RWPE1 (cell line): Measurements from ENCODE around the gene CLTB.
"Not testable (repeated sequence)": the region's sequence is repeated elsewhere in the genome, so short reads cannot be mapped to it uniquely, and the experiment has no call there.

ENCODE experiments used
- CTCF ChIA-PET: fragments of 350-600 bp; sonication (Branson Sonifier 250); formaldehyde crosslinking; extraction: SDS; loops from one replicate; lab custom pipeline; 2021; lab: Yijun Ruan, JAX
- POLR2A ChIA-PET: fragments of 400-600 bp; formaldehyde crosslinking; extraction: SDS; loops from one replicate; lab custom pipeline; 2020; ENCODE audit warnings: antibody characterized with exemption; ENCODE audit not compliant: low non-redundant PET; lab: Yijun Ruan, JAX
- DNase-seq: peaks from one replicate; pipeline ENCODE4 v3.0.0; 2012; ENCODE audit warnings: low spot score
- H3K27ac ChIP-seq: fragments of 450-650 bp; 2 replicates; pipeline ENCODE4 v1.5.1; 2017
- TF ChIP-seq, protein P1 (sequence below): fragments of 450-650 bp; conservative IDR thresholded peaks from 2 replicates; pipeline ENCODE4 v1.5.1; 2017; ENCODE audit warnings: low read depth, mild to moderate bottlenecking

CLTB gene

DNA sequence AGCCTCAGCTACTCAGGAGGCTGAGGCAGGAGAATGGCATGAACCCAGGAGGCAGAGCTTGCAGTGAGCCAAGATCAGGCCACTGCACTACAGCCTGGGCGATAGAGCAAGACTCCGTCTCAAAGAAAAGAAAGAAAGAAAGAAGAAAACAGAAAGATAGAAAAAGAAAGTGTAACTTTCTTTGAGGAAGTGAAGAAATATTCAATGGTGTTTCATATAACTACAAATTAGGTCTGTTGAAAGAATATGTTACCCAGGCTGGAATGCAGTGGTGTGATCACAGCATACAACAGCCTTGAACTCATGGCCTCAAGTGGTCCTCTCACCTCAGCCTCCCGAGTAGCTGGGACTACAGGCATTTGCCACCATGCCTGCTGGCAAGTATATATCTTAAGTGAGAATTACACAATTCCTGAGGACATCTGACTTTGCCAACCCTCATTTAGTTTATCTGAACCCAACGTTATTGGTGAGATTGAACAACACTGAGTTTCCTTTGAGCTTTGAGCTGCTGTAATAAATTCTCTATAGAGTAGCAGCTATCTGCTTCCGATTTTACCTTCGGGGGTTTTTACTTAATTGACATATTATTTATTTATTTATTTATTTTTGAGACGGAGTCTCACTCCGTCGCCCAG, 29.8 kb upstream of the CLTB start:
- ChIA-PET POLR2A (no interaction called here), CTCF (interaction anchor here (2.8 kb wide), 1 partner anchor 29 kb away, joined by 31 read pairs; the partner anchor contains the start of gene CLTB)
- TF ChIP-seq, protein P1, sequence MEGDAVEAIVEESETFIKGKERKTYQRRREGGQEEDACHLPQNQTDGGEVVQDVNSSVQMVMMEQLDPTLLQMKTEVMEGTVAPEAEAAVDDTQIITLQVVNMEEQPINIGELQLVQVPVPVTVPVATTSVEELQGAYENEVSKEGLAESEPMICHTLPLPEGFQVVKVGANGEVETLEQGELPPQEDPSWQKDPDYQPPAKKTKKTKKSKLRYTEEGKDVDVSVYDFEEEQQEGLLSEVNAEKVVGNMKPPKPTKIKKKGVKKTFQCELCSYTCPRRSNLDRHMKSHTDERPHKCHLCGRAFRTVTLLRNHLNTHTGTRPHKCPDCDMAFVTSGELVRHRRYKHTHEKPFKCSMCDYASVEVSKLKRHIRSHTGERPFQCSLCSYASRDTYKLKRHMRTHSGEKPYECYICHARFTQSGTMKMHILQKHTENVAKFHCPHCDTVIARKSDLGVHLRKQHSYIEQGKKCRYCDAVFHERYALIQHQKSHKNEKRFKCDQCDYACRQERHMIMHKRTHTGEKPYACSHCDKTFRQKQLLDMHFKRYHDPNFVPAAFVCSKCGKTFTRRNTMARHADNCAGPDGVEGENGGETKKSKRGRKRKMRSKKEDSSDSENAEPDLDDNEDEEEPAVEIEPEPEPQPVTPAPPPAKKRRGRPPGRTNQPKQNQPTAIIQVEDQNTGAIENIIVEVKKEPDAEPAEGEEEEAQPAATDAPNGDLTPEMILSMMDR: no peak
- DNase-seq: no peak
- H3K27ac ChIP-seq: peak overlapping the region; percentile 97

DNA sequence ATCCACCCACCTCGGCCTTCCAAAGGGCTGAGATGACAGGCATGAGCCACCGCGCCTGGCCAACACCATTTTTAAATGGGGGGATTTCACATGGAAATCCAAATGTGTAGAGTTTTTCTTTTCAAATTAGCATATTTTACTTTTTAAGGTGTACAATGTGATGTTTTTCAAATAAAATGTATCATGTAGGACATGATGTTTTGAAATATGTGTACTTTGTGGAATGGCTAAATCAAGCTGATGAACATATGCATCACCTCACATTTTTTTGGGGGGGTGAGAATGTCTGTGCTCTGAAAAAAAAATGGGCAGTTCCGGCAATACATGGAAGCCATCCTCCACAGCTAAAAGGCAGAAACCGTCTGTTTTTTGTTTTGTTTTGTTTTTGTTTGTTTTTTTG, 28.4 kb upstream of the CLTB start:
- TF ChIP-seq, protein P1: no peak
- ChIA-PET POLR2A (interaction anchor here (0.6 kb wide), 1 partner anchor 24 kb away, joined by 6 read pairs; no protein-coding TSS in a partner anchor), CTCF (no interaction called here)
- H3K27ac ChIP-seq: no peak overlapping the region
- DNase-seq: no peak

DNA sequence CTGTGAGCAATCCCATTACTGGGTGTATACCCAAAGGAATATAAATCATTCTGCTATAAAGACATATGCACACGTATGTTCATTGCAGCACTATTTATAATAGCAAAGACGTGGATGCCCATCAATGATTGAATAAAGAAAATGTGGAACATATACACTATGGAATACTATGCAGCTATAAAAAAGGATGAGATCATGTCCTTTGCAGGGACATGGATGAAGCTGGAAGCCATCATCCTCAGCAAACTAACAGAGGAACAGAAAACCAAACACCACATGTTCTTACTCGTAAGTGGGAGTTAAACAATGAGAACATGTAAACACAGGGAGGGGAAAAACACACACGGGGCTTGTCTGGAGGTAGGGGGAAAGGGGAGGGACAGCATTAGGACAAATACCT, 26.6 kb upstream of the CLTB start:
- POLR2A ChIA-PET, H3K27ac ChIP-seq, DNase-seq: not testable (repeated sequence)
- CTCF ChIA-PET: interaction anchor here (1.1 kb wide), 1 partner anchor 54 kb away, joined by 3 read pairs; the partner anchor contains the start of genes HIGD2A and NOP16

DNA sequence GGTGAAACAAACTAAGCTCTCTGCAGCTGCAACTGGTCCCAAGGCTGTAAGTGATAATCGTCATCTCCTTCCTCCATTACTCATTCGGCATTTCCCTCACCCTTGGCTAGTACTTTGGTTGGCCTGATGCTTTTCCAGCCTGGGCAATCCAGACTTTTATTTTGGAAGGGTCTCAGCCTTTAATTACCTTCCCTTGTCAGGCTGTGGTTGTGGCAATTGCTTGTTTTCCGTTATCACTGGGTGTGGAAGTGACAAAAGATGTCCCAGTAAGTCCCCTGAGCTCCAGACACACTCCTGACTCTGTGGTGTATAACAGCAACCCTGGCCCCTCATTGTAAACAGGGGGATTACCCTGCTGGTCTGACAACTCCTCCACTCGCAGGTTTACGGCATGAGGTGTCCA, 25.6 kb upstream of the CLTB start:
- DNase-seq: no peak
- CTCF ChIA-PET: interaction anchor here (1.1 kb wide), 1 partner anchor 53 kb away, joined by 3 read pairs; the partner anchor contains the start of genes HIGD2A and NOP16
- H3K27ac ChIP-seq: no peak overlapping the region
- TF ChIP-seq, protein P1: no peak
- POLR2A ChIA-PET: no interaction called here

DNA sequence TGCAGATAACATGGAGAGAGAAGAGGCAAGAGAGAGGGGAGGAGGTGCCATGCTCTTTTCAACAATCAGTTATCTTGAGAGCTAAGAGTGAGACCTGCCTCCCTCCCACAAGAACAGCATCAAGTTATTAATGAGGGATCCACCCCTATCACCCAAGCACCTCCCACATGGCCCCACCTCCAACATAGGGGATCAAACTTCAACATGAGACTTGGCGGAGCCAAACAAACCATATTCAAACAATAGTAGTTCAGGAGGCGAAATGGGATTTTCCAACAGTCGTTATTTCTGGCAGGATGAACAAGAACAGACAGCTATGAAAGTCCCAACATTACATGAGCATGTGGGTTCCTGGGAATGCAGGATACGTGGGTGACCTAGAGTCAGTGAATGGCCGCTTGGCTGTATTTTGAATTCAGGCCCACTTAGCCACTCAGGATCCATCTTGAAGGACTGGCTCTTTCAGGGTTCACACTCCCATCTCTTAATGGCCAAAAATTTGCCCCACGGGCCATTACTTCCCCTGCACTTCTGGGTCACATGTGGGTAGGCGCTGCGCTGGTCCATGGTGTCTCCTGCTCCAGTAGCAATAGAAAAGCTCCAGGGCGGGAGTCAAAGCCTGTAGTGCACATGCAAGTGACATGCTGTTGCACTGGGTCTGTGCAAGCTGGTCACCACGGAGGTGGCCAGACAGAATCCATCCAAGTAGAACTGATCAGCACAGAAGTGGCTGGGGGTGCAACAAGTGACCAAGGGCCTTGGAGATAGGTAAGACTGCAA, 24.8 kb upstream of the CLTB start:
- CTCF ChIA-PET: no interaction called here
- no peak for DNase-seq
- TF ChIP-seq, protein P1: no peak
- H3K27ac ChIP-seq: no peak overlapping the region
- POLR2A ChIA-PET: no interaction called here

DNA sequence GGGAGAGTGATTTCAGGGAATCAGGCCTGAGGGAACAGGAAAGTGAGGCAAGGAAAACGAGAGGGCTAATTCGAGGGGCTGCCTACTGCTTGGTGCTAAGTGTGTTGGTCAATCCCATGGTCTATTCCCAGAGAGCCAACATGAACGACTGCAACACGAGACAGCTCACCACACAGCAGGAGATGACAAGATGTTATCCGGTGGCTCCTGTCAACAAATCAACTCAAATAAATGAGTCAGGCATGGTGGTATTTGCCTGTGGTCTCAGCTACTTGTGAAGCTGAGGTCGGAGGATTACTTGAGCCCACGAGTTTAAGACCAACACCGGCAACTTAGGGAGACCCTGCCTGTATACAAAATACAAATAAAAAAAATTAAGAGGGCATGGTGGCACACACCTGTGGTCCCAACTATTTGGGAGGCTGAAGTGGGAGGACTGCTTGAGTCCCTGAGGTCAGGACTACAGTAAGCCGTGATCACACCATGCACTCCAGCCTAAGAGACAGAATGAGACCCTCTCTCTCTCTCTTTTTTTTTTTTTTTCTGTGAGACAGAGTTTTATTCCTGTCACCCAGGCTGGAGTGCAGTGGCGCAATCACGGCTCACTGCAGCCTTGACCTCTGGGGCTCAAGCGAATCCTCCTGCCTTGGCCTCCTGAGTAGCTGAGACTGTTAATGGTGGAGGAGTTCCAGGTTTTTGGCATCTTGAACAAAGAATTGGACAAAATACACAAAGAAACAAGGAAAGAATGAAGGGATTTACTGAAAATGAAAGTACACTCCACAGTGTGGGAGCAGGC, 22.8 kb upstream of the CLTB start:
- no peak overlapping the region for H3K27ac ChIP-seq
- CTCF ChIA-PET: interaction anchor here (0.6 to 1.1 kb wide), 3 partner anchors 9 to 78 kb away, joined by 3 to 4 read pairs (median 4); partner anchors contain the start of gene FAF2
- TF ChIP-seq, protein P1: no peak
- no peak for DNase-seq
- POLR2A ChIA-PET: no interaction called here
